Stimulated activated CD4-positive, alpha-beta T cell treated with anti-CD3 and anti-CD28 coated beads, Interleukin-1b, Interleukin-23, amount 100 ng/mL, for 24 hours (primary cell): ENCODE data around the gene WDR87.

Experiments
- DNase-seq, 4 experiments: peaks; one replicate each; pipeline ENCODE4 v3.0.0-alpha.2; 2020; ENCODE audit warnings: low read depth in 4 of 4, low spot score in 1 of 4

WDR87 gene

DNA sequence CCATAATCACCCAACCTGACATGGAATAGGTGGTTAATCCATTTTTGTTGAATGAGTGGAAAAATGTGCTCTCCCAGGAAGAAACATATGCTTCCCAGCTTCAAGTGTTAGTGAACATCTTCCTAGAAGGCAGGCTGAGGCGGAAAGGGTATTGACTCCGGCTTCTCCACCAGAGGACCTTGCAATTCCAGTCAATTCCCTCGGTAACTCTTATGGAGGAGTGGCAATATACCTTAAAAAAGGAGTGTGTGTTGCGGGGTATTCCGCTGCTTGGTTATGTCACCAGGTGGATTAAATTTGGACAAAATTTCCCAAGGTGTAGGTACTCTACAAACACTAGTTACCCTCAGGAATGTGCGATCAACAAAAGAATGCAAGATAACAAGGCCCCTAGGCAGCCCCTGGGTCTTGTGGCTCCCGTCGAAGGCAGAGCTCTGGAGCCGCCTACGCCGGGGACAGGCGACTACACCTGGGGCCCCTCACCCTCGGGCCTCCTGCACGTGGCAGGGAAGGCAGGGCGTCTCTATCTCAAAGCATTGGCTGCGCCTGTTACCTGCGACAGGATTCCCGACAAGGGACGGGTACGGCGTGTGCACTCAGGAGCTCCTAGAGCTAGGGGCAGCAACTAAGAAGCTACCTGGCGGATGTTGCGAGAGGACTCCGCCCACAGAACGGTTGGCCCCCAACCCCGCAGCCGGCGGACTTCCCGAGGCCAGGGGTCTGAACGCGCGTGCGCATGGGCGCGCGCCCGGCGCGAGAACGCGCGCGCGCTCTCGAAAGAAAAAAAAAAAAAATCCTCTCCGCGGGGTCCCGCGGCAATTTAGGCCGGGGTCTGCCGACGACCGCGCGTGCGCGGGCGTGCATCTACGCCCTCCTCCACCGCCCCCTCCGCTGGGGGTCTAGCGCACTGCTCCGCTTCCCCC is at the start of gene WDR87:
WDR87 (minus strand) TSS at position 649 of the 923 bp plus-strand sequence. CDS start 8,355 bp downstream, outside the sequence.
- peak in 3 of 4 experiments; percentile 16 to 28 (median 18) for DNase-seq

DNA sequence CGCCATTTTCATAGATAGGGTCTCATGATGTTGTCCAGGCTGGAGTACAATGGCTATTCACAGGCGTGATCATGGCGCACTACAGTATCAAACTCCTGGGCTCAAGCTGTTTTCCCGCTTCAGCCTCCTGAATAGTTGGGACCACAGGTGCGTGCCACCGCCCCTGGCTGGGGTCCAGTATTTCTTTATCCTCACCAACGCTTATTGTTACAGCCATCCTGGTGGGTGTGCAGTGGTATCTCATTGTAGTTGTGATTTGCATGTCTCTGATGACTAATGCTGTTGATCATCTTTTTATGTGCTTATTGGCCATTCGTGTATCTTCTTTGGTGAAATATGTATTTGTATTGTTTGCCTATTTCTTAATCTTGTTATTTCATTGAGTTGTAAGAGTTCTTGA is 49.6 kb upstream of the WDR87 start:
- DNase-seq: no peak

DNA sequence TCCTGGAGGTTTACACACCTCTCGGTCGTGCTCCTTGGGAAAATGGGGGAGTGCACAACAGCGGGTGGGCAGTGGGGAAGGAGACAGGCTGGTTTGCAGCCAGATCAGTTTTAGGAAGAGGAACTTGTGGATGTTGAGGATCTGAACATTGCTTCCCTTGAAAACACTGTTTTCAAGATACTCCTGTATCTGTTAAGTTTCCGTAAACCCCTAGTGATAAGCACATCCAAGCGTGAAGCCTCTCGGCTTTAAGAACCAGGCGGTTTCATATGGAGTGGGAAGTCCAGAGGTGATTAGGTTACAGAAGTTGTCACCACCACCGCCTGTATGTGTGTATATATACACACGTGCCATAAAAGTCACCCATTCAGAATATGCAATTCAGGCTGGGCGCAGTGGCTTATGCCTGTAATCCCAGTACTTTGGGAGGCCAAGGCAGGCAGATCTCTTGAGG is 48.1 kb upstream of the WDR87 start:
- DNase-seq: no peak

DNA sequence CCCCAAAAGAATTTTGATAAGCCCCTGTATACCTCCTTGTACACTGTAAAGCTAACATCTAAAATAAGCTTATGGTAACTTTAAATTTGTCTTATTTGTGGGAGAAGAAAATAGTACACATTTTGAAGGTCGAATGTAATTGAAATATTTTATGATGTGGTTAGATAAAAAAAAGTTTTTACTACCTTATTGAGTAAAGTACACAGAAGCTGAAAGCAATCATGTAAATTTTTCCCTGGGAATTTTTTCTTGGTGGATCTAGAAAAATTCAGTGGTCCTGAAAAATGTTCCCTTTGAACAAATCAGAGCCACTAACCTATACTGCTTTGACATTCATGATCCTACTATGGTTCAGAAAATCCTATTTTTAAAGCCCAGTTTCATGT is 47.5 kb upstream of the WDR87 start:
- DNase-seq: no peak

DNA sequence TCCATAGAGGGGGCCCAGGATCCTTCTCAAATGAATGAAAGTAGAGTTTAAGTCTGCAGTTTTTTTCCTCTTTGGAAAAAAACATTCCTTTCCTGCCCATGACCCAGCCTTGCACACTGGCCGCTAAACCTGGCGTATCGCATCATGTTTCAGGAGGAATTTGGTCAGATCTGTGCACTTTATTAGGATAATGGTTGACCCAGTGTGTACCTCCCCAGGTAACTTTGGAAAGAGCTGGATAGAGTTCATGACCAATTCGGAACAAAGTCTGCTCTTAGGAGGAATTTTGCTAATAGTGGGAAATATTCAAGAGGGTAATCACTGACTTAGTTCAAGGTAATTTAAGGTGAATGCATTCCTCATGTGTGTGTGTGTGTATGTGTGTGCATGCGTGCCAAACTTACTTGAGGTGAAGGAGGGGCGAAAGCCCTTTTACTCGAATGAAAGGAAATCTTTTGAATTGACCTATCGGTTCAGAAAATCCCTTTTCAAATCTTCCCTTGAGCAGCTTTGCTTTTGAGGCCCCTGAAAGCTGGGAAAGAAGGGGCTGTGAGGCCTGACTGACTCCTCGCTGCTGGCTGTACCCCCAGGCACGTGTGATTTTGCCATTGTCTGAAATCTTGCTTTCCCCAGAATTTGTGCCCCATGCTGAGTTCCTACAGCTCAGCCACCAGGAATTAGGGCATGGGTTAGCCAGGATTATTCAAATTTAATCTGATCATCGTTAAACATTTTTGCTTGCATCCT is 47.0 kb upstream of the WDR87 start:
- DNase-seq: no peak

DNA sequence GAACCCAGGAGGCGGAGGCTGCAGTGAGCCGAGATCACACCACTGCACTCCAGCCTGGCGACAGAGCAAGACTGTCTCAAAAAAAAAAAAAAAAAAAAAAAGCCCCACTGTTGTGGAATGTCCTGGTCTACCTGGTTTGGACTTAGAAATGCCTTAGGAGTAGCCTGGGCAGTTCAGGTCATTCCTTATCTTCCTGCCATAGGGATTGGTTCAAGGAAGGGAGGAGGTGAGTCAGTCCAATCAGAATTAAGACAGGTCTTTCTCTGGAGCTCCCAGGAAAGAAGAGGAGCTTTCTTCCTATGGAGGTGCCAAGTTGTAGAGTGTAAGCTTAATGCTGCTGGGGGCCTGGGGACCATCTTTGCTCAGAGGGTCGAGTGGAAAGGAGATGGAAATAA is 45.4 kb upstream of the WDR87 start:
- DNase-seq: no peak

DNA sequence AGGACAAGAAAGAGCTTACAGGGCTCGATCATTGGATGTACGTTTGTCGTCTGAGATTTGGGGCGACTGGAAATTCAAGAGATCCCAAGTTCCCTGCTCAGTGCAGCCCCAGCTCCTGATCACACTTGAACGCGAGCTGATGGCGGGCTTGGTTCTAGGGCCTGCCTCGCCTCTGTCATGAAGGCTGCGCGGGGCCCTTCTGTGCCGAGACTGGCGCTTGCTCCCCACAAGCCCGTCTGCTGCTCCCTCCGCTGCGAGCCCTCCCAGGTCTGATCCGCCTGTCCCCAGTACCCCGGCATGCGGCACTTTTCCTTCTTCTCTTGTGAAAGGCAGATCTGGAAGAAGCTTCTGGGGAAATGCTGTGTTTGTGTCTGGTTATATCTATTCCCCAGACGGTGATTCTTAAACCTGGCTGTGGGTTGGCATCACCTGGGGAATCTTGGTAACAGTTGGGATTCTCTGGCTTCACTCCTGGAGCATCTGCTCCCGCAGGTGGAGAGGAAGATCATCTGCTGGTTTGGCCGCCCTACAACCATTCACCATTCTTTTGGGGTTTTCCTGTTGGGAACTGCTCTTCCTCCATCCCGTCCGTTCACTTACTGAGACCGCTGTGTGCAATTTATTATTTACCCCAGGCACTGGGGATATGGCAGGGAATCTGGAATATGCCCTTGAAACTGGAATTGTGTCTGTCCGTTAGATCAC is 44.2 kb upstream of the WDR87 start:
- DNase-seq: no peak

DNA sequence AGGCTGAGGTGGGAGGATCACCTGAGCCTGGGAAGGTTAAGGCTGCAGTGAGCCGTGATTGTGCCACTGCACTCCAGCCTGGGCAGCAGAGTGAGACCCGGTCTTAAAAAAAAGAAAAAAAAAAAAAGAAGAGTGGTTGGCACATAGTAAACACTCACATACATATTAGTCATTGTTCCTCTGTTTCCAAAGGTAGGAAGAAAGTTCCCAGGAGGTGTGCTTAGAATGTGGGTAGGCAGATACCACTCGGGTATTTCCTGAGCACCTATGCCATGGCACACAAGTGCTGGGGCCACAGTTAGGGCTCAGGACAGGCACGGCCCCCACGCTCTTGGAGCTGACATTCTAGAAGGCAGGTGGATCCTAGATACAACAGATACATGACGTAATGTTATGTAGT is 42.0 kb upstream of the WDR87 start:
- DNase-seq: no peak

DNA sequence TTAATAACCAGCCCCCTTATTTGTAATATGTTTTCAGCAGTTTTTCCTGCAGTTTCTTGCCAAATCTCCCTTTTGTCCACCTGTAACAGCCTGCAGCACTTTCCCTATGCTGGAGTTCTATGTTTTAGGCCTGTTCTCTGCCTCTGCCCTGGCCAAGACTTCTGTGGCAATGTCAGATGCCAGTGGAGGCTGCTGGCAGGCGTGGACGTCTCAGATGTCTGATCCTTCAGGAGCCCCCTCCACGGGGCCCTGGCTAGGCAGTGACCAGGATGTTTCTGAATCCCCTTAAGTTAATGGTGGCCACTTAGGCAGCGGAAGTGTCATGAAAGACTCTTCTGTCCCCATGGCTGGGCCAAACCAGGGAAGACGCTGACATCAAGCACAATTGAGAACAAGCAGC is 41.4 kb upstream of the WDR87 start:
- no peak for DNase-seq

DNA sequence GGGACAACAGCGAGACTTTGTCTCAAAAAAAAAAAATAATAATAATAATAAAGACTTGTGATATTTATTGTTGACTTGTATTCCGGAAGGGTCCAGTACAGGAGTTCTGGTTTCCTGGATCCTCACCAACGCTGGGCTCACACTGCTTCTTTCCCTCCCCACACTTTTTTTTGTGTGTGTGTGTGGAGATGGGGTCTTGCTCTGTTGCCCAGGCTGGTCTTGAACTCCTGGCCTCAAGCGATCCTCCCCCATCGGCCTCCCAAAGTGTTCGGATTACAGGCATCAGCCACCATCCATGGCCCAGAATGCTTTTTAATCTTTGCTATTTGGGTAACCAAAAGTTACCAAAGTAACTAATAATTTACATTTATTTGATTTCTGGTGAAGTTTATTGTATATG is 39.7 kb upstream of the WDR87 start:
- no peak for DNase-seq

DNA sequence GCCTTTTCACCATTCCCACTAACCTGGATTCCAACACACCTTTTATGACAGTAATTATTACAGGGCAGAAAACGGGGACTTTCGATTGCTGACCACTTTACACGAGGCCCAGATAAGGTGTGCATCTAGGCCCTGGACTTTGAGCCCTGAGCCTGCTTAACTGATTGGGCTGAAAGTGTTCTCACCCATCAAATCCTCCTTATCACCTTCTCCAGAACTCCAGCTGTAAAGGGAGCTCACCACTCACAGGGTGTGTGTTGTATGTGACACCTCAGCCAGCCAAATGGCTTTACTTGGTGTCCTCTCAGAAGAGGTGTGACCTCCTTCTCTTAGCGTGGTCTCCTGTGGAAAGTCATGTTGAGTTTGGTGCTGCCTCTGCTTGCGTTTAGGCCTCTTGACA is 37.1 kb upstream of the WDR87 start:
- DNase-seq: no peak

DNA sequence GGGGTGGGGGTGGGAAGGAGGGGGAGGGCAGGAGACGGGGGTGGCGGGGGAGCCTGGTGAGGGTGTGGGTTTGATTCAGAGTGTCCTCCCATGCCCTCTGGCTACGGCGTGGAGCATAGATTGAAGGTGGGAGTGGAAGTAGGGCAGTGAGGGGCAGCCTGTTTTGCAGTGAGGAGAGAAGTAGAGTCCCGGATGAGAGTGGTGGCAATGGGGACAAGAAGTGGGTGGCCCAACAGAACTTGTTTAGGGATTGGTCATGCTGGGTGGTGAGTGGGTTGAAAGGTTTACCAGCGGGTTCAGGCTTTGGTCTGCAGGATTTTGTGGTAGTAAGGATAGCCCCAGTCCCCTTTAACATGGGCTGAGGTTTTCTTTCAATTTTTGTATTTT is 36.1 kb upstream of the WDR87 start:
- no peak for DNase-seq

DNA sequence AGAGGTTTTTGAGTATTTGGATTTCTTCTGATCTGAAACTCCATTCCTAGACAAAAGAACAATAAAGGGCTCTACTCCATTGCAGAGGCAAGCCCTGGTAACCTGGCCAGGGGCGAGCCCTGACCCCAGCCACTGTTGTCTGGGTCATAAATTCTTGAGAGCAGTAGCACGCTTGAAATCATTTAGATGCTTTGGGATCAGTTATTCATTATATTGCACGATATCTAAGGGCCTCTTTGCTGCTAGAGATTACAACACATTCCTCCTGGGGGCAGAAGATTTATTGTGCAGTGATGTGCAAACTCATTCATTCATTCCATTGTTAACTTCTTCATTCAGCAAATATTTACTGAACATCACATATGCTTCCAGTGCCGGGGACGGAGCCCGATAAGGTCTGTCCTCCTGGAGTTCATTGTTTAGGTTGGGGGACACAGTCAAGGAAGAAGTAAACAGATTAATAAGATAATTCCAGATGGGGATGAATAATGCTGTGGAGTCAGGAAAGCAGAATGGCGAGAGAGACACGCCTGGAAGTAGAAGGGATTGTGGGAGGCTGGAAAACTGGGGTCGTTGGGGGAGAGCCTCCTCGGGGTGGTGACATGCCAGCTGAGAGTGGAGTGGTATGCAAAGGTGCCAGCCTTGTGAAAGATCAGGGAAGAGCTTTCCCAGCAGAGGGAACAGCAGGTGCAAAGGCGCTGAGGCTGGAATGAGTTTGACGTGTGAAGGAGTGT is 35.6 kb upstream of the WDR87 start:
- DNase-seq: no peak

DNA sequence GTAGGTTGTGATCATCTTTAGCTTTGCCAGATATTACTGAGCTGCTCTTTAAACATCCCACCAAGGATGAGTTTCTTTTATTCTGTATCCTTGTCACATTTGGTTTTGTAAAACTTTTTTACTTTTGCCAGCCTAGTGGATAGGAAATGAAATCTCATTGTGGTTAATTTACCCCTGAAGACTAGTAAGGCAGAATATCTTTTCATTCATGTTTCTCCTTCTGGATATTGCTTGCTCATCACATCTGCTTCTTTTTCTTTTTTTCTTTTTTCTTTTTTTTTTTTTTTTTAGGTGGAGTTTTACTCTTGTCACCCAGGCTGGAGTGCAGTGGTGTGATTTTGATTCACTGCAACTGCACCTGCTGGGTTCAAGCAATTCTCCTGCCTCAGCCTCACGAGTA is 32.0 kb upstream of the WDR87 start:
- no peak for DNase-seq

DNA sequence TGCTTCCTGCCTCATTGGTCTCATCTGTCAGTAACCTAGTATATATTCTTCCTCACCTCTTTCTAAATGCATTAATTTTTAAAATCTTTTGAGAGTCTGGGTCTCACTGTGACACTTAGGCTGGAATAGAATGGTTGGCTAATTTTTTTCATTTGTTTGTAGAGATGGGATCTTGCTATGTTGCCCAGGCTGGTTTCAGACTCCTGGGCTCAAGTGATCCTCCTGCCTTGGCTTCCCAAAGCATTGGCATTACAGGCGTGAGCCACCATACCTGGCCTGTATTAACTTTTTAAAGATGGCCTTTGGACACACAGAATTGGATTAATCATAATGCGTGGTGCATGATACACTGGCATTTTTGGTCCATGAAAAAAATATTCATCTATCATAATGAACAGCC is 30.5 kb upstream of the WDR87 start:
- DNase-seq: no peak

DNA sequence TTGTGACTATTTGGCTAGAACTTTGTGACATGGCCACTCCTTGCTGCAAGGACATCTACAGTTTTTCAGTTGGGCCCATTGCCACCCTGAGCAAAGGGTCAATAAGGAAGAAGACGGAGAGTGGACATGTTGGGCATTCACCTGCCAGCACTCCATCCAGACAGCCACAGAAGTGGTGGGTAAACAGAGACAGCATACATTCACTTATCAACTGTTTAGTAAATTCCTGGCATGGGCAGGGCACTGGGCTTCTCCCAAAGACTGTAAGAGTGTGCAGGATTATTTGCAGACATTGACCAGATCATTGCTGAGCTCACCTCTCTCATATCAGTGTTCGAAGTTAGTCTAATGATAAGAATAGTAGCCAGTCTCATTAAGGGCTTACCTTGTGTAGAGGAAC is 29.8 kb upstream of the WDR87 start:
- no peak for DNase-seq

DNA sequence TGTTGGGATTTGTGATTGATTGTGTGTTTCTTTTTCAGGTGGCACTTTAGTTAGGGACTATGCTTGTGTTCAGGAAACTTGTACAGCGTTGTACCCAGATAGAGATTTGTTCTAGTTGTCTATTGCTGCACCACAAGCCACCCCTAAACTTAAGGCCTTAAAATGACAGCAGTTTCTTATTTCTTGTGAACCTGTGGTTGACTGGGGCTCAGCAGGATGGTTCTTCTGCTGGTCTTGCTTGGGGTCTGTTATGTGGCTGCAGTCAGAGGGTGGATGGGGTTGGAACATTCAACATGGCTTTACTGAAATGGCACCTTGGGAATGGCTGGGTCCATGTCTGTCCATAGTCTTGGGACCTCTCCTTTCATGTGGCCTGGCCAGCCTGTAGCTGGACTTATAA is 28.9 kb upstream of the WDR87 start:
- DNase-seq: no peak

DNA sequence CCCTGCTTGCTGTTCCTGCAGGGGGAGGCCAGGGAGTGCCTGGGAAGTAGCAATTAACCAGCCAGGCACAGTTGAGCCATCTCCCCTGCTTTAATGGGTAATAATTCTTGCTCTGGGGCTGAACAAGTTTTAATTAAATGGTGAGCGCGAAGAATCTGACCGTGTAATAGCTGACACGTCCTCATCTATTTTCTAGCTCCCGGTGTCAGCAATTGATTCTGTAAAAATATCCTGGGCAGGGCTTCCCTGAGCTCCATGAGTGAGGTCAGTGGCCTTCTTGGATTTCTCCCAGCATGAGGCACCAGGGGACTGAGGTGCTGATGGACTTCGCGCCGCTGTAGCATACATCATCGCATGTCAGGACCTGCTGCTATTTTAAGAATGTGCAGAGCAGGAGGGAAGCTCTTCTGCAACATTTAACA is 27.6 kb upstream of the WDR87 start:
- DNase-seq: no peak

DNA sequence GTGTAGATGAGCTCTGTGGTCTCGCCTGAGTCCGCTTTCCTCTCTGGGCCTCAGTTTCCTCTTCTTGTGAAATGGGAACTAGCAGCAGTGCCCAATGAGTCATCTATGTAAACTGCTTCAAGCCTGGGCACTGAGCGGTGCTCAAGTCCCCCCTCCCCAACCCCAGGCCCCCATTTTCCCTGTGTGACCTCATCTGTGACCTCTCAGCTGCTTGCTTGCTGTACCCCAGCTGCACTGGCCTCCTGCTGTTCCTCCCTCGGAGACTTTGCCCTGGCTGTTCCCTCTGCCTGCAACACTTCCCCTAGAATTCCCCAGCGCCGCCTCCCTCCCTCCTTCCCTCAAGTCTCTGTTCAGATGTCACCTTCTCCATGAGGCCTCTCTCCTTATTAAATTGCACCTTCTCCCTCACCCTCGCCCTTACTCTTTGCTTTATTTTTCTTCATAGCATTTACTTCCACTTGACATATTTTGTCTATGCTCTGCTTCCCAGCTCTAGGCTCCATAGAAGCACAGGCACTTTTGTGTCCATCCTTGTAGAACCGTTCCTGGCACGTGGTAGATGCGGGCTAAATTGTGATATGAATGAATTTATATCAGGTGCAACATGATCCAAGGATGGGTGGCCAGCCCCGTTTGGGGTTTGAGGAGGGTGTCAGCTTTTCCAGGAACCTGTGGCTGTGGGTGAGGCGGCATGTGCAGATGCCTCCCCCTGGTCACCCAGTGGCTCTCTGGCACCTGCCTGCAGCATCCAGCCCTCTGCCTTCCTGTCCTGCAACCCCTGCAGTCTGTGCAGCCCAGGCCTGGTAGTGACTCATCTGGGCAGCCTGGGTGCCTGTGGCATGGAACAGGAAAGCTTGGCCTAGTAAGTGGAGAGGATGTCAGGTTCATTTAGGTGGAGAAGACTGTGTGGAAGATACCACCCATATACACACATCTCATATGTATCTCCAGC is 26.9 kb upstream of the WDR87 start:
- no peak for DNase-seq
